ENCODE data around the gene TFAP2C.
"Not testable (repeated sequence)": the region's sequence is repeated elsewhere in the genome, so short reads cannot be mapped to it uniquely, and the experiment has no call there.

TFAP2C gene

GRCh38 chr20:56653211-56653610 is 24.1 kb downstream of the TFAP2C start:
- peak; percentile 39 for DNase-seq (ENCODE audit: low spot score)

- DNase-seq (ENCODE audit: low spot score), result peak; percentile 43
Observed at GRCh38 chr20:56656632-56657031, 27.5 kb downstream of the TFAP2C start.

- DNase-seq (ENCODE audit: low spot score), result no peak
Observed at GRCh38 chr20:56657879-56658278, 28.8 kb downstream of the TFAP2C start.

- not testable (repeated sequence) for DNase-seq (ENCODE audit: low spot score)
Observed at GRCh38 chr20:56658341-56658947, 29.3 kb downstream of the TFAP2C start.

- no peak for DNase-seq (ENCODE audit: low spot score)
Observed at GRCh38 chr20:56663660-56664059, 34.6 kb downstream of the TFAP2C start.

GRCh38 chr20:56664796-56665195 is 35.7 kb downstream of the TFAP2C start:
- no peak for DNase-seq (ENCODE audit: low spot score)

GRCh38 chr20:56665806-56666205 is 36.7 kb downstream of the TFAP2C start:
- no peak for DNase-seq (ENCODE audit: low spot score)

- DNase-seq (ENCODE audit: low spot score), result no peak
Observed at GRCh38 chr20:56673450-56673849, 44.3 kb downstream of the TFAP2C start.

- DNase-seq (ENCODE audit: low spot score), result no peak
Observed at GRCh38 chr20:56676001-56676400, 46.9 kb downstream of the TFAP2C start.

GRCh38 chr20:56676679-56677078 is 47.6 kb downstream of the TFAP2C start:
- DNase-seq (ENCODE audit: low spot score), result no peak

- no peak for DNase-seq (ENCODE audit: low spot score)
Observed at GRCh38 chr20:56683077-56683865, 54.2 kb downstream of the TFAP2C start.

GRCh38 chr20:56685879-56686278 is 56.8 kb downstream of the TFAP2C start:
- DNase-seq (ENCODE audit: low spot score), result no peak

- DNase-seq (ENCODE audit: low spot score), result no peak
Observed at GRCh38 chr20:56687061-56687460, 58.0 kb downstream of the TFAP2C start.

GRCh38 chr20:56688106-56688505 is 59.0 kb downstream of the TFAP2C start:
- DNase-seq (ENCODE audit: low spot score), result no peak
